RWPE1 (cell line): ENCODE measurements around the gene ZFPM1.

ENCODE experiments used
- CTCF ChIA-PET: fragments of 350-600 bp; sonication (Branson Sonifier 250); formaldehyde crosslinking; extraction: SDS; loops from one replicate; lab custom pipeline; 2021; lab: Yijun Ruan, JAX
- POLR2A ChIA-PET: fragments of 400-600 bp; formaldehyde crosslinking; extraction: SDS; loops from one replicate; lab custom pipeline; 2020; ENCODE audit warnings: antibody characterized with exemption; ENCODE audit not compliant: low non-redundant PET; lab: Yijun Ruan, JAX
- DNase-seq: peaks from one replicate; pipeline ENCODE4 v3.0.0; 2012; ENCODE audit warnings: low spot score
- H3K27ac ChIP-seq: fragments of 450-650 bp; 2 replicates; pipeline ENCODE4 v1.5.1; 2017
- TF ChIP-seq, protein P1 (sequence below): fragments of 450-650 bp; conservative IDR thresholded peaks from 2 replicates; pipeline ENCODE4 v1.5.1; 2017; ENCODE audit warnings: low read depth, mild to moderate bottlenecking

Gene ZFPM1

DNA sequence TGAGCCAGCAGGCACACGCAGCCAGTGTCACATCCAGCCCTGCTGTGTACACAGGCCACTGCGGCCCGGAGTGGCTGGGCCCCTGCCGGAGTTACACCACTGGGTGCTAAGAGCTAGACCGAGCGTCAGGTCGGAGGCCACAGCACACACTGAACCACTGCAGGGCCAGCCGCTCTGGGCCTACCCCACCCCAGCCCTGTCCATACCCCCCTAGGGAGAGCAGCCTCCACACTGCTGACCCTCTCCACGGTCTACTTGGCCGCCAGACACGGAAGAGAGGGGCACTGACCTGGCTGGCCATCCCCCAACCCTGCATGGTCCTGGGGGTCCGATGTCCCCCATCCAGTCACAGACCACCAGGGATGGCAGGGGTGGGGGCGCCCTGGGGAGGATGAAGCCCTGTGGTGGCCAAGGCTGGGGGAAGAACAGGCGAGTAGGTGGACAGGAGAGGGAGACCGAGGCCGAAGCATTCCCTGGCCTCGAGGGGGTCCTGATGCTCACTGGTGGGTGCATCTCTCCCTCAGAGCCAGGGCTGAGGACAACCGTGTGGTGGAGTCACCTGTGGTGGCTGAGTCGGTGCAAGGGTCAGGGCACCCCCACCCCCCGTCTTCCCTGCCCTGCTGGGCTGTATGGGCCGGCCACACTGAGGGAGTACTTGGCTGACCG, 82.2 kb downstream of the ZFPM1 start:
- CTCF ChIA-PET = no interaction called here
- POLR2A ChIA-PET = interaction anchor here (0.6 kb wide), 1 partner anchor 562 kb away, joined by 4 read pairs; no protein-coding TSS in a partner anchor

DNA sequence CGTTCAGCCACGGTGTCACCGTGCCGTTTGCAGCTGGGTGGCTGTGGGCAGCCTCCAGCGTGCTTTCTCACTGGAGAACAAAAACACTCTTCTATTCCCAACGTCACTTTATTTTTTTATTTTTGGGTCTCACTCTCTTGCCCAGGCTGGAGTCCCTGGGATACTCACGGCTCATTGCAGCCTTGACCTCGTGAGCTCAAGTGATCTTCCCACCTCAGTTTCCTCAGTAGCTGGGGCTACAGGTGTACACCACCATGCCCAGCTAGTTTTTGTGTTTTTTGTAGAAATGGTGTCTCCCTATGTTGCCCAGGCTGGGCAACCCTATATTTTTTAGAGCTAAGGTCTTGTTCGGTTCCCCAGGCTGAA, 82.8 kb downstream of the ZFPM1 start:
- DNase-seq = no peak
- CTCF ChIA-PET = no interaction called here
- POLR2A ChIA-PET = no interaction called here
- peak overlapping the region; percentile 41 for H3K27ac ChIP-seq
- TF ChIP-seq, protein P1, sequence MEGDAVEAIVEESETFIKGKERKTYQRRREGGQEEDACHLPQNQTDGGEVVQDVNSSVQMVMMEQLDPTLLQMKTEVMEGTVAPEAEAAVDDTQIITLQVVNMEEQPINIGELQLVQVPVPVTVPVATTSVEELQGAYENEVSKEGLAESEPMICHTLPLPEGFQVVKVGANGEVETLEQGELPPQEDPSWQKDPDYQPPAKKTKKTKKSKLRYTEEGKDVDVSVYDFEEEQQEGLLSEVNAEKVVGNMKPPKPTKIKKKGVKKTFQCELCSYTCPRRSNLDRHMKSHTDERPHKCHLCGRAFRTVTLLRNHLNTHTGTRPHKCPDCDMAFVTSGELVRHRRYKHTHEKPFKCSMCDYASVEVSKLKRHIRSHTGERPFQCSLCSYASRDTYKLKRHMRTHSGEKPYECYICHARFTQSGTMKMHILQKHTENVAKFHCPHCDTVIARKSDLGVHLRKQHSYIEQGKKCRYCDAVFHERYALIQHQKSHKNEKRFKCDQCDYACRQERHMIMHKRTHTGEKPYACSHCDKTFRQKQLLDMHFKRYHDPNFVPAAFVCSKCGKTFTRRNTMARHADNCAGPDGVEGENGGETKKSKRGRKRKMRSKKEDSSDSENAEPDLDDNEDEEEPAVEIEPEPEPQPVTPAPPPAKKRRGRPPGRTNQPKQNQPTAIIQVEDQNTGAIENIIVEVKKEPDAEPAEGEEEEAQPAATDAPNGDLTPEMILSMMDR = no peak

More for the DNA sequence above, 82.2 kb downstream of the ZFPM1 start:
- peak overlapping the region; percentile 82 for H3K27ac ChIP-seq
- DNase-seq = no peak
- TF ChIP-seq, protein P1 = no peak

DNA sequence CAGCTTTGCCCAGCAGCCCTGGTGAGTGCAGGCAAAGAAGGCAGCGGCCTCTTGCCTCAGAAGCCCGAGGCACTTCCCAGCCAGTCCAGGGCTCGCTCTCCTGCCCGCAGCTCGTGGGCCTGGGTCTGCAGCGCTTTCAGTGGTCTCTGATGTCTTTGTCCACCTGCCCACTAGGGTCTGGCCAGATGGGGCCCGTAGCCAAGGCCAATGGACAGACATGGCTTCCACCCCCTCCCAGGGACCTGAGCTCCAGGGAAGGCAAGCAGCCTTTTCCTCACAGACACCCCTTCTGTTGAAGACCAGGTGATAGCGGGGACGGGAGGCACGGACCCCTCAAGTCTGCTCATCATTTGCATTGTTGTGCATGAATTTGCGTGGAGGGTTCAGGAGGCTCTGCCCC, 83.4 kb downstream of the ZFPM1 start:
- CTCF ChIA-PET = interaction anchor here (0.6 to 1.4 kb wide), 4 partner anchors 14 to 1223 kb away, joined by 3 read pairs; no protein-coding TSS in a partner anchor
- TF ChIP-seq, protein P1 = no peak
- POLR2A ChIA-PET = no interaction called here
- no peak for DNase-seq
- peak overlapping the region; percentile 41 for H3K27ac ChIP-seq

DNA sequence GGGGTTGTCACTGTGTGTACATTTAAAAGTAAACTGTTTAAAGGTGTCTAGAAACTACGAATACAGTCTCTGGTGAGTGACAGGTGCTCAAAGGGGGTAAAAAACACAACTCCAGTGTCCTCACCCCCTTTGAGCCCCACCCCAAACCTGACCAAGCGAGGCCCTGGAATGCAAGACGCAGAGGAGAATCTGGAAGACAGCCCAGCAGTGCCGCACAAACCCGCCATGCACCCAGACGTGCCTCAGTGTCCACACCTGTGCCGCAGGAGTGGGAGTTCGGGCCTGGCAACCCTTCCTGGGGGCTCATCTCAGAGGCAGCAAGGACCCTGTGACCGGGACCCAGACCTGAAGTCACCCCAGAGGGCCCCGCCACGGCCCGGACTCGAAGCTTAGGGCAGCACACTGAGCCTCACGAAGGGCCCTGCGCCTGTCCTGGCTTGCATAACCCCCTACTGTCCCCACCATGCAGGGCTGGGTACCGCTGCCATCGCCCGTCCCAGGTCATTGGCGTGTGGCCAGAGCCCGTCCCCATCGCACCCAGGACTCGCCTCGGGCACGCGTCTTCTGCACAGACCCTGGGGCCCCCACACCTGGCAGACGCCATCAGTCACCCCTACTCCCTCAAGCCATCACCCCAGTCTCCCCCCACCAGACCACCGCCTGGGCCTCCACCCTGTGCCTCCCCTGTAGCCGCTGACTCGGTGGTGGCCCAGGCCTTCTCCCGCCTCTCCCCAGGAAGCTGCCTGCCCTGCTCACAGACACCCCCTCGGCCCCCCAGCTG, 84.1 kb downstream of the ZFPM1 start:
- CTCF ChIA-PET = interaction anchor here (0.5 to 1.4 kb wide), 5 partner anchors 13 to 1224 kb away, joined by 3 read pairs; no protein-coding TSS in a partner anchor
- peak overlapping the region; percentile 41 for H3K27ac ChIP-seq
- POLR2A ChIA-PET = no interaction called here
- DNase-seq = peak; percentile 55
- TF ChIP-seq, protein P1 = 0 out of 2 replicates have a peak, but pooled peaks have one; percentile 15

DNA sequence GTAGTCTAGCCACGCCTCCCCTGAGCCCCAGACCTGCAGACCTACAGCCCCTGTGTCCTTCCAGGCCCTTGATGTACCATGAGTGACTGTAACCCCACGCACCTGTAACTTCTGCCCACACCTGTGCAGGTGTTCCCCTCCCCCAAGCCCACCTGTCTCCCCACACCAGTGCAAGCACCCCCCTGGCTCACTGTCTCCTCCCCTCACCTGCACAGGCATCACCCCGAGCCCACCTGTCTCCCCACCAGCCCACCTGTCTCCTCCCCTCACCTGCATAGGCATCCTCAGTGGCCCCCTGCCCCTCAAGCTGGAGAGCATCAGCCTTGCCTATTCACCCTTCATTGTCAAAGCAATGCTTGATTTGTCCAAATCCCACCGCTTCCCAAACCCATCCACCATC, 84.8 kb downstream of the ZFPM1 start:
- no peak for DNase-seq
- TF ChIP-seq, protein P1 = no peak
- ChIA-PET POLR2A (no interaction called here), CTCF (interaction anchor here (0.5 to 1.1 kb wide), 4 partner anchors 23 to 1475 kb away, joined by 3 to 6 read pairs (median 4); no protein-coding TSS in a partner anchor)
- no peak overlapping the region for H3K27ac ChIP-seq

DNA sequence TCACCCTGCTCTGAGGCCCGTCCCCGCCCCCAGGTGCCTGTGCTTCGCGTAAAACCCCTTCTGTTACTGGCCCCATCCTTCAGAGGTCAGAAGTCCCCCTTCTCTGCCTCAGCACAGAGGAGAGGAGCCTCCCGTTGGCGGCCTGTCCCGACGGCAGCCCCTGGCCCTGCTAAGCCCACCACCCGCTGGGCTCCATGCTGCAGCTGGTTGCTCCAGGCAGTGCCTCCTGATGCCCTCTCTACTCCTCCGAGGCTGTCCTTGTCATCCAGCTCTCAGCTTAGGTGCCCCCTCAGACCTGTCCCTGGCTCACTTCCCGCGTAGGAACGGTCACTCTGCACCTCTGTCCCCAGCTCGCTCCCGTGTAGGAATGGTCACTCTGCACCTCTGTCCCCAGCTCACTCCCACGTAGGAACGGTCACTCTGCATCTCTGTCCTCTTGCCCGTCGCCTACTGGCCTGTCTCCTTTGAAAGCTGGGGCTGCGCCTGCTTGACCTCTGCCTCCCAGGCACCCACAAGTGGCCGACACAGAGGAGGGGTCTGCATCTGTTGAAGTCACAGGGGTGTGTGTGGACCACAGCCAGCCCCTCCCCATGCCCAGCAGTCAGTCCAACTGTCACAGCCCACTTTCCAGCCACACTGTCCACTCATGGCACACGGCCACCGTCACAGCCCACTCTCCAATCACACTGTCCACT, 85.4 kb downstream of the ZFPM1 start:
- CTCF ChIA-PET = interaction anchor here (0.6 to 1.1 kb wide), 3 partner anchors 23 to 1476 kb away, joined by 4 to 6 read pairs (median 5); no protein-coding TSS in a partner anchor
- TF ChIP-seq, protein P1 = no peak
- no peak for DNase-seq

More for the DNA sequence above, 85.4 kb downstream of the ZFPM1 start:
- POLR2A ChIA-PET = no interaction called here
- H3K27ac ChIP-seq = no peak overlapping the region
